GM21423 (cell line): ENCODE measurements around the gene DZIP1.
A peak's percentile ranks its signal among the peaks of the same experiment; 100 is the strongest.

Experiments
- ATAC-seq: cut with Tn5 transposase; IDR thresholded peaks from one replicate; pipeline ENCODE4 v1.9.1; 2021; ENCODE audit warnings: mild to moderate bottlenecking, moderate library complexity; ENCODE audit not compliant: unreplicated experiment

The DZIP1 gene

DNA sequence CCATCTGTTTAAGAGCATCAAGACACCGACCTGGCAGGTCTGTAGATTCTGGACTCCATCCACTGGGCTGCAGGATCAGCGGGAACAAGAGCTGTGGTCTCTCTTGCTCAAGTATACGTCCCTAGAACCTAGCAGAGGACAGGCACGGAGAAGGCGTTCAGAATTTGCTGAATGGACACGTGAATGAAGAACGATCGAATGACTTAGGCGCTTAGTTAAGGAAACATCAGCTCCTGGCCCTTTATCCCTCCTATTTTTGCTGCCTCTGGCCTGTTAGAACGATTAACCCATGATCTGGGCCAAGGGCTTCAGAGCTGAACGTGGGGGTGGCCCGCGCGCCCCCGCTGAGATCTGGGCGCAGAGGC, 953 bp downstream of the DZIP1 start:
- no peak for ATAC-seq

DNA sequence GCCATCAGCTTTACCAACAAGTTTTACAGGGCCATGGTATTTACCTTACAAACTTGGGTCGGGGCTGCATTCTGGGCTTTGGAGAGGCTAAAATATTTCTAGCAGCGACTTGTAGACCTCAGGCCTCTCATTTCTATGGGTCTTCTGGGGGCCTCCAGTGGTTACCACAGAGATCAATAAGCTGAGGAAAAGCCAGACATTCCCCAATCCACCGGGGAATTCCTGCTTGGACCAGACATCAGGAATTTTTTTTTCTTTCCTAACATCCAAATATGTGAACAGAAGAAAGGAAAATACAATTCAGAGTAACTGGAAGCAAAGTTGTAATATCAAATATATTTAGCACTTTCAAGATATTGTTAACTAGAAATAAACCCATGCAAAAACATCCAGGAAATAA, 1.5 kb downstream of the DZIP1 start:
- no peak for ATAC-seq

DNA sequence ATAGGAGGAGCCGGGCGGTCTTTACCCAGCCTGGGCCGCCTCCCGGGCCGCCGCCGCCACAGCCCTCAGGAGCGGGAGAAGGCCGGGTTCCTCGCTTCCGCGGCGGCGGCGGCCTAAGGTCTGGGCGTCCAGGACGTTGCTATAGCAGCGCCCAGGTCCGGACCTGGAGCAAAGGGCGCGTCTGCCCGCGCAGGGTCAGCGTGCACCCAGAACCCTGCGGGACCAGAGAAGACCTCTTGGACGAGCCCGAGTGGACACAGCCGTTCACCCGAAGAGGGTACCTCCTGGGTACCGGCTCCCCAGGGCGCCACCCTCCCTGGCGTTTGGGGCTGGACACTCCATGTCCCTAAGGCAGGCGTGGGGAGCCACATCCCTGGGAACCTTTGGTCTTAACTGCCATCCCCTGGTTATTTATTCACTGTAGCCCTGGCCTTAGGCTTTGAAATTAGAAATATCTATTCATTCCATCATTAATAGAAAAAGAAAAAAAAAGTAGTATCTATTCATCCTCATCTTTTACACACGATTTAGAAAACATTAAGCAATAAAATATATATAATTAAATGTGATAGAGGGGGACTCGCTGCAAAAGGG, 2.4 kb downstream of the DZIP1 start:
- no peak for ATAC-seq

DNA sequence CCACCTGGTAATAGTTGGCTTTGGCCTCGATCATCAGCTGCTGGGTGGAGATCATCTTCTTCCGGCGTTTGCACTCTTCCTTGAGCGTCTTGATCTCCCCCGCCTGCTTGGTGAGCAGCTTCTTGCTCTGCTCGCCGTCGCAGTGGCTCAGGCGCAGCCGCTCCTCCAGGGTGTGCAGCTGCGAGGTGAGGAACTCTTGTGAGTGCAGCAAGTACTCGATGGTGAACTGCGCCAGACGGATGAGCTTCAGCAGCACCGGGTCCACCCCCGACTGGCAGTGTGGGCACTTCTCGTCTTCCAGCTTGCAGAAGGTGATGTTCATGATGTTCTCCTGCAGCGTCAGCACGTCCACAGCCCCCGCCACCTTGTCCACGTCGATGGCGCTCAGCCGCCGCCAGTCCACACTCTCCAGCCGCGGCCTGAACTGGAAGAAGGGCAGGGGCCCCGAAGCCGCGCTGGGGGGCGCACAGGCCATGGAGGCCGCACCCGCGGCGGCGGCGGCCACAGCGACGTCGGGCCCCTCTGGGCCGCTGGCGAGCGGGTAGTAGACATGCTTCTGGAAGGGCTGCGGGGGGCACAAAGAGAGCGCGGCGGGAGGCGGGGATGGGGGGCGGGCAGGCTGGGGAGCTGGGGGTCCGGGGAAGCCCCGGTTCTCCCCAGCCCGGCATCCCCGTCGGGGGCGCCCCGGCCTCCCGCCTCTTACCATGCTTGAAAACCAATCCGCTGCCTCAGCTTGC, 3.0 kb downstream of the DZIP1 start:
- no peak for ATAC-seq

DNA sequence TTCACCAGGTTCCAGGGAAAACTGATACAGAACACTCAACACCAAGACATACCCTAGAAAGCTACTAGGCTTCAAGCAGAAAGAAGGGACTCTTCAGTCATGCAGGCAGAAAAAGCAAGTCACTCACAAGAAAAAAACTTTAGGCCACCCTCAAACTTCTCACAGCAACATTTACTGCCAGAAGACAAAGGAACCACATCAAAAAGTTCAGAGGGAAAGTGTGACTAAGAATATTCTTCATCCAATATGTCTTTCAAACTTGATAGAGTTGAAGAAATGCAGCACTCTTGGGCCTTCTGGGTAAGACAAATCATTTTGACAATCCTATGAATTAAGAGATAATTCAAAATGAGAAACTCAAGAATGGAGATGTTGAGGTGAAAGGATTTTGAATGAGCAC, 7.7 kb downstream of the DZIP1 start:
- no peak for ATAC-seq

DNA sequence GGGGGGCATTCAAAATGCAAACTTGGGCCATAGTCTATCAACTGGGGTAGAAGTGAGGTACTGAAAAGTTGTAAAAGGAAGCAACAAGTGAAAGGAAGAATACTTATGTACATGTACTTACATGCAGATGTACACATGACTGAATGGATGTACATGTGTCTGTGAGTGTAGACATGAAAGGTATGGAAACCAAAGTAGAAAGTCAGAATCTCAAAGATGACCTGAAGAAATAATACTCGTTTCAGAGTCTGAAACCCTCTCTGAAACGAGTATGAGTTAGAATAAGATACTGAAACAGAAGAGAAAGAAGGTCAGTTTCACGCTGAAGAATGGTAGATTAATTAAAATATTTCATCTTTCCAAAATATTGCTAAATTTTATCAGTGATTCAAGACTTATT, 13.9 kb downstream of the DZIP1 start:
- ATAC-seq: no peak

DNA sequence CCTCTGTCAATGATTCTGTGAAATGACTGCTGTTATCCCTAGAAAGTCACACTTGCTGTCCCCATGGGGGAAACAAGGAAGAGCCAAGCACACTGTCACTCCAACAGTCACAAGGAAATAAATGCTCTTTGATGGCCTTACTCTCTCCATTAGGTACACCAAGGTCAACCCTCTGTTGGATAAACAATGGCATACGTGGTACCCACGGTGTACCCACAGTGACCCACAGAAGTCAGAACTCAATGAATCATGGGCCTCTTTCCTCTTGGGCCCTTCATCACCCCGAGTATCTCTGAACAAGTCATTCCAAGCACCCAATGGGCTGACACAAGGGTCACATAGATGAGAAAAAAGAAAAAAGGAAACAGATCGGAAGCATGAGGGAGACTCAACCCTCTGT, 15.4 kb downstream of the DZIP1 start:
- no peak for ATAC-seq

DNA sequence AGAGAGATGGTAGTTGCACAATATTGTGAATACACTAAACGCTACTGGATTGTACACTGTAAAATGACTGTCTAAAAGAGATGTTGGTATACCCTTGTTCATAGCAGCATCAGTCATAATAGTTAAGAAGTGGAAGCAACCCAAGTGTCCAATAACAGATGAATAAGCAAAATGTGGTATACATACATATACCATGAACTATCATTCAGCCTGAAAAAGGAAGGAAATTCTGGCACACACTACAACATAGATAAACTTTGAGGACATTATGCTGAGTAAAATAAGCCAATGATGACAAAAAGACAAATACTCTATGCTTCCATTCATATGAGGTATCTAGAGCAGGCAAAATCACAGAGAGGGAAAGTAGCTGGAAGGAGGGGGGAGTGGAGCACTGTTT, 16.0 kb downstream of the DZIP1 start:
- no peak for ATAC-seq

DNA sequence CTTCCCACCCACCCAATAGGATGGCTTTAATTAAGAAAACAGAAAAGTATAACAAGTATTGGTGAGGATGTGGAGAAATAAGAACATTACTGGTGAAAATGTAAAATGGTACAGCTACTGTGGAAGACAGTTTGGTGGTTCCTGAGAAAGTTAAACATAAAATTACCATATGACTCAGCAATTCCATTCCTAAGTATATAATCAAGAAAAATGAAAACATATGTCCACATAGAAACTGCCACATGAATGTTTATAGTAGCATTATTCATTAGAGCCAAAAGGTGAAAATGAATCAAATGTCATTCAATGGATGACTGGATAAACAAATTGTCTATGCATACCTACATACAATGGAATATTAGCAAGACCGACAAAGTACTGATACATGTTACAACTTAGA, 16.9 kb downstream of the DZIP1 start:
- no peak for ATAC-seq

DNA sequence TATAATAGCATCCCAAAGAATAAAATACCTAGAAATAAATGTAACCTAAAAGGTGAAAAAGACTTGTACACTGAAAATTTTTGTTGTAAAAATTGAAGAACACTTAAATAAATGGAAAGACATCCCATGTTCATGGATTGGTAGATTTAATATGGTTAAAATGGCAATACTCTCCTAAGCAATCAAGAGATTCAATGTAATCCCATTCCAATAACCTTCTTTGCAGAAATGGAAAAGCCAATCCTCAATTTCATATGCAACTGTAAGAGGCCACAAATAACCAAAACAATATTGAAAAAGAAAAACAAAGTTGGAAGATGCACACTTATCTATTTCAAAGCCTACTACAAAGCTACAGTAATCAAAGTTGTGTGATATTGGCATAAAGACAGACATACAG, 17.7 kb downstream of the DZIP1 start:
- ATAC-seq: no peak

DNA sequence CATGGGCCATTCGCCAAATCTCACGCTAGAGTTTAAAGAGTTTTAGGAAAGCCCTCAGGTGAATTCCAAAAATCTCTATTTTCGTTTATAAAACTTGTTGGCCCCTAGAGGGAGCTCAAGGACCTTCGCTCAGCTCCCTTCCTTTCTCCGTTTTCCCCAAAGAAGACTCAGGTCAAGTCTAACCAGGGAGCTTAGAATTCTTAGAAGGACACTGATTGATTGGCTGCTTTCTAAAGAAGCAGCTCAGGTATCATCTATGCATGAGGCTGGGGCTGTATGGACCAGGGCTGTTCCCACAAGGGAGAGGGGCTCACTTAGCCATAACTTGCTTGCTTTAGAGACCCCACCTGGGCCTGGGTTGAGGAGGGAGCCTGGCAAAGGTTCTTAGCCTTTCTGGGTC, 20.5 kb downstream of the DZIP1 start:
- ATAC-seq: peak; percentile 58

DNA sequence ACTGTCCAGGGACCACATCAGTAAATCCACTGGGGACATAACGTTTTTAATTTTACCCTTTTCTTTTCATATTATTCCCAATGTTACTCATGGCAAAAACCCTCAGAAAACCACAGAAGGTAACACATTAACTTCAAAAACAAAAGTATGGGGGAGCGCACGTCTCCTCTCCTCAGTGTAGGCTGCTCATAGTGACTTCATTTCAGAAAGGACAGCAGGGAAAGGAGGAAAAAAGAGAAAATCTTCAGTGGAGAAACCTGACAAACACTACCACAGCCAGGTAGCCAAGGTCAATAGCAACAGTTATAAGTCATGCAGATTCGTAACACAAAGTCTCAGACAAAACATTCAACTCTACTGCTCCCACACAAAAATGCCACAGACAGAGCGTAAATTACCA, 21.4 kb downstream of the DZIP1 start:
- no peak for ATAC-seq

DNA sequence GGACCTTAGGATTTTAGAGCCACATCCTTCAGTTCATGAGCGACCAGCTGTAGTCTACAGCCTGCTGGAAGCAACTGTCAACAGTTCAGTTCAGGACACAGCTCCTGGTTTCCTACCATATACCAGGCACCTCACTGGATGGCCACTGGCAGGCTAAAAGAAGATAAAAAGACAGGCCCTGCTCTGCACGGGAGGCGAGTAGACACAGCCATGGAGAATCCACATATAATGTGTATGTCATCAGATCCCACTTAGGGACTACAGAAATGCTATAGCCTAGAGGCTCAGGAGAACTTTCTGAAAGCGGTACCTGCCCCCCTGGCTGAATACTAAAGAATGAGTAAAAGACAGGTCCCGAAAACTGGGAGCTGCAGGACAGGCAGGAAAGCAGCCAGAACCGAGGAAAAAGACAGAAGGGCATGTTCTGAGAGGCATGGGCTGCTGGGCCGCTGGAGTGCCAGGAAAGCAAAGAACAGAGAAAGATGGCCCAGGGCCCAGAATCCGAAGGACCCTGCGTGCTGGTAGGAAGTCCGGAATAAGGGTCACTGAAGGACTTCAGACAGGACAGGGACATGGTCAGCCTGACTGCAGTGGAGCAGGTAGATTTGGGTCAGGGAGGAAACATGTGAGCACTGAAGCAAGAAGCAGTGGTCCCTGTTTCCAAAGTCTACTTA, 23.5 kb downstream of the DZIP1 start:
- ATAC-seq: no peak

DNA sequence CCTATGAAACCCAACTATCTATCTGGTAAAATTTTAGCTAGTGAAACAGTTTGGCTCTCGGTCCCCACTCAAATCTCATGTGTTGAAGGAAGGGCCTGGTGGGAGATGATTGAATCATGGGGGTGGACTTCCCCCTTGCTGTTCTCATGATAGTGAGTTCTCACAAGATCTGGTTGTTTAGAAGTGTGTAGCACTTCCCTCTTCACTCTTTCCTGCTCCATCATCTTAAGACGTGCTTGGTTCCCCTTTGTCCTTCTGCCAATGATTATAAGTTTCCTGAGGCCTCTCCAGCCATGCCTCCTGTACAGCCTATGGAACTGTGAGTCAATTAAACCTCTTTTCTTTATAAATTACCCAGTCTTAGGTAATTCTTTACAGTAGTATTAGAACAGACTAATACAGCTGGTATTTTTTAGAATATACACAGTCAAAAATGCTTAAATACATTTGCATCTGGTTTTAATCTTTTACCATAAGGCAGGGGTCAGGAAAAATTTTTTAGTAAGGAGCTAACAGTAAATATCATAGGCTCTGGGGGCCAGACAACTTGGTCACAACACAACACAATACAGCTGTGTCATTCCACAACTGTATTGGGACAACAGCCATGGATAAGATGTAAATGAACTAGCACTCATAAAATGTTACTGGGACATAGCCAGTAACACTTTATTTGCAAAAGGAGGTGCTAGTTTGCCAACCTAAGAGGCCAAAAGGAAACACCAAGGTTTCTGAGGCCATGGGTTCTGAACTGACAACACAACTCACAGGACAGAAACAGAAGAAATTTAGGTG, 24.3 kb downstream of the DZIP1 start:
- no peak for ATAC-seq

DNA sequence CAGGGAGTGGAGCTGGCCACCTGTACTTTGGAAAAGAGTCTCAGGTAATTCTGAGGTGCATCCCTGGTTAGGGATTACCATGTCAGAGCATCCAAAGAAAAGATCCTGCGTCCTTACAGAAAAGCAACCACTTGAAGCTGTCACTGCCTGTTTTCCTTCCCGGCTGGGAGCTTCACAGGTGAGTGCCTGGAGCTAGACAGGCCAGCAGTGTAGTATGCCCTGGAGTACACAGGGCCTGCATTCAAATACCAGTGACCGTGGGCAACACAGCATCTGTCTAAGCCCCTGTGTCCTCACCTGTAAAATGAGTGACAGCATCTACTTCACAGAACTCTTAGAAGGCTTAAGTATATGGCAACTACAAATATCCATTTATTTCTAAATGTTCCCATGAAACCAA, 29.0 kb downstream of the DZIP1 start:
- ATAC-seq: no peak

DNA sequence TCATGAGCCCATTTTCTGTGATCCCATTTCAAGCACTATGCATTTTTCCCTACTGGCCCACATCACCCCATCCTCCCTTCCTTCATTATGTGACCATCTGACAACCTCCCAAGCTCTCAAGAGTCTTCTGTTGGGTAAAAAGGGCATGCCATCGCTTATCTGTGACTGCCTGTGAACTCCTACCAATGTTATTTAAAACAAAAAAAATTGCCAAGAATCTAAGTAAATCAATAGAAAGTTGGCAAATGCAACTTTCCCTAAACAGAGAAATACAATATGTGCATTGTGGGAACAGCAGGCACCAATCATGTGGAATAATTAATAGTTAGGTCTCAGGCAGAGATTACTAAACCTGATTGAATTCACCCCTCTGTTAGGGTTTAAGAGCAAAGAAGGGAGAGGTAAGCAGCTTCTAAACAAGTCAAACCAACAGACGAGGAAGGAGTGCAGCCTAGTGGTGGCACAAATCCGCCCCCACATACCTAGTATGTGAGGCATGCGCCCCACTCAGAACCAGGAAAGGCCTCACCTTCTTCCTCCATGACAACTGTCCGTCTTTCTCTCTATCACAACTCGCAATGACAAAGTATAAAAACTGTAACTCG, 29.8 kb downstream of the DZIP1 start:
- ATAC-seq: no peak

DNA sequence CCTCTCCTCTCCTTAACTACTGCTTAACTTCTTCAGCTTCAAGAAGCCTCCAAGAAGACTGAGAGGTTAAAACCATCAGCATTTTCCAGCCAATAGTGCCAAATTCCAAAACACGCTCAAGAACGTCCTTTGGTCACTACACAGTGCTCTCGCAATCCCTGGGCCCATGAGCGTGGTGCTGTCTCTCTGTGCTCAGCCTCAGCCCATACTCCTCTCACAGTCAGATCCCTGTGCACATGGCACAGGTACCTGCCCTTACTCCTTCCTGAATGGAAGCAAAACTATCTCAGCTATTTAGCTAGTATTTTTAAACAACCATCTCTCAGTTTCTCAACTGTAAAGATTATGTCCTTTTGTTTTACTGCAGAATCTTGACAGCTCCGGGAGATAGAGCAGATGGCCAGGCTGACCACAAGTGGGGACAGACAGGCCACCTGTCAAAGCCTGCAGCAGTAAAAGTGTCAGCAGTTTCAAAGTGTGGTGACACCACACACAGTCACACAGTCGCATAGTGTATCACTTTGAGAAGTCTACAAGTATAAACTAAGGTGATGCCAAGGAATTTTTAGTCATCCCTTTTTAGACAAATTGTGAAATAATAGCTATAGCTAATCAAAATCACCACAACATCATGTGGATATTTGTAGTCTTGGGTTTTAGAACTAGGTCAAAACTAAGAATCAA, 35.7 kb downstream of the DZIP1 start:
- ATAC-seq: no peak

DNA sequence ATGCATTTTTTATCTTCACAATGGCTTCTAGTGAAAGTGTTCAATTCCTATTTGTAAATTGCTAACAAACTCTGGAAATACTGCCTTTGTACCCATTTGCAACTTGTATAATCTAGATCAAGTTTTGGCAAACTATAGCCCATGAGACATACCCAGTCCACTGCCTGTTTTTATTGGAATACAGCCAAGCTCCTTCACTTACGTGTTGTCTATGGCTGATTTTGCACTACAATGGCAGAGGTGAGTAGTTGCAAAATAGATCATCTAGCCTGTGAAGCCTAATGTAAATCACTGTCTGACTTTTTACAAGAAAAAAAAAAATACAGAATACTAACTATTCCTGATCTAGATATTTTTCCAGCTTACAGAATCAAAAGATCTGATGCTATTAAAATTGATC, 37.1 kb downstream of the DZIP1 start:
- ATAC-seq: no peak

DNA sequence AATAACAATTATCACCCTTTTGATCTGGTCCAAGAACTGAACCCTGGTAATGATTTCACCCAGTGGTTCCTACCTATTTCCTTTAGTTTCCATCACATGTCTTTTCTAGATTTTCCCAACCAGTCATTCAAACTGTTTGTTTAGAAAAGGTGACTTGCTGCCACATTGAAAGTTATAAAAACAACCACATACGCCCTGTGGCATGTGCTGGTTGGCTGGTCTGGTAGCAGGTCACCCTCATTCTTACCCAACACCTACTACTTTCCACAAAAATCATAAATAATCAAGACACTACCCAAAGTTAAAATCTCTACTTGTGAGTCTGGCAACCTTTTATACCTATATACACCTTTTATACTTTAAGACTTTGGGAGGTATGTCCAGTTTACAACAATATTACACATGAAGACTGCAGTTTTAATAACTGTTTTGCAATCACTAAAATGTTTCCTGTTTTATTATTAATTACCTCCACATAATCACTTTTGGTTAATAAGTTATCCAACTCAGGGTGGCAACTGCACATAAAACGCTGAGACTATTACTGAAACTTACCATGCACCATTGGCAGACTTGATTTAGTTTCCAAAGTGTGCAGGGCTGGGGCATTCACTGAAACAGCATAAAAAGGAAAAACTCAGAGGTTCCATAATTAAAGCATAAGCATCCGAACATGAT, 38.9 kb downstream of the DZIP1 start:
- no peak for ATAC-seq

DNA sequence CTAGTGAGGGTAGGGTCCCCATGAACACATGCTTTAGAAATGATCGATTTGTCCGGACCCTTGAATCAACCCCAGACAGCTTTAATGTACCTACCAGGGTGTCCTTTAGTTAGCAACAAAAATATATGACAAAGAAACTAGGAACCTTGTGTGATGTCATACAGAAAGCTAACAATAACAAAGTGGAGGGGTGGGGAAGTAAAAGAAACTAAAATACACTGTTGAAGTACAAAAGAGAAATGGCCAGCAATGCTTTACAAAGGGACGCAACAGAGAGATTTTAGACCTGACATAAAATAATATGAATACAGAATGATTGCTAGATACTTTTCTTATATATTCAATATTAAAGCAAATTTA, 40.0 kb downstream of the DZIP1 start:
- no peak for ATAC-seq
